ENCODE results near the gene WNT7B.

Gene WNT7B

DNA sequence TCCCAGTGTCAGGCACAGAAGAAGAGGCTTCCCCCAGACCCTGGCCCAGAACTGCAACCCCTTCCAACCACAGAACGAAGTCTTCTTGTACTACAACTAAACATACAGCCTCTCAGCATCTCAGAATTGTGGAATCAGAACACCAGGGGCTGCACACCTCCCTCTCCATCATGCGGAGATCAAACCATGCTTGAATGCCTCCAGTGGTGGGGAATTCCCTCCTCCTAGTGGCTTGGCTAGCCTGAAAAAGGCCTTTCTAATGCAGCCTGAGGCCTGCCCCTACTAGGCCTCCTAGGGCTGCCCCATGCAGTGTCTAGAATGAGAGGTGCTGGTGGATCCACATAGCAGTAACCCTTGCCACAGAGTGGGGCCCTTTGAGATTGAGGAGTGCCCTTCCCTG, 62.7 kb downstream of the WNT7B start:
- Histone ChIP-seq H3K4me3 (no peak overlapping the region), H3K36me3 (replicated peaks) (no peaks in the 10 kb centered on the region), H3K4me1 (no peaks in the 10 kb centered on the region), H3K9me3 (no peaks in the 10 kb centered on the region), H3K27me3 (ENCODE audit: low read depth) (no peaks in the 10 kb centered on the region)
- in situ Hi-C loops (cut with MboI; ENCODE audit: low sequenced_read_pairs) = loop anchor here (25.0 kb wide), 1 partner anchor 223 kb away; no protein-coding TSS in a partner anchor
- no peak for DNase-seq (ENCODE audit: low spot score in 2 of 2)

GRCh38 chr22:45912910-45913309, 64.1 kb downstream of the WNT7B start:
- no peaks in the 10 kb centered on the region for H3K9me3 ChIP-seq
- H3K36me3 ChIP-seq (replicated peaks) = no peaks in the 10 kb centered on the region
- in situ Hi-C loops (cut with MboI; ENCODE audit: low sequenced_read_pairs) = loop anchor here (25.0 kb wide), 1 partner anchor 224 kb away; no protein-coding TSS in a partner anchor
- H3K4me1 ChIP-seq = no peaks in the 10 kb centered on the region
- H3K27me3 ChIP-seq (ENCODE audit: low read depth) = no peaks in the 10 kb centered on the region
- no peak for DNase-seq (ENCODE audit: low spot score in 2 of 2)
- no peak overlapping the region for H3K4me3 ChIP-seq

DNA sequence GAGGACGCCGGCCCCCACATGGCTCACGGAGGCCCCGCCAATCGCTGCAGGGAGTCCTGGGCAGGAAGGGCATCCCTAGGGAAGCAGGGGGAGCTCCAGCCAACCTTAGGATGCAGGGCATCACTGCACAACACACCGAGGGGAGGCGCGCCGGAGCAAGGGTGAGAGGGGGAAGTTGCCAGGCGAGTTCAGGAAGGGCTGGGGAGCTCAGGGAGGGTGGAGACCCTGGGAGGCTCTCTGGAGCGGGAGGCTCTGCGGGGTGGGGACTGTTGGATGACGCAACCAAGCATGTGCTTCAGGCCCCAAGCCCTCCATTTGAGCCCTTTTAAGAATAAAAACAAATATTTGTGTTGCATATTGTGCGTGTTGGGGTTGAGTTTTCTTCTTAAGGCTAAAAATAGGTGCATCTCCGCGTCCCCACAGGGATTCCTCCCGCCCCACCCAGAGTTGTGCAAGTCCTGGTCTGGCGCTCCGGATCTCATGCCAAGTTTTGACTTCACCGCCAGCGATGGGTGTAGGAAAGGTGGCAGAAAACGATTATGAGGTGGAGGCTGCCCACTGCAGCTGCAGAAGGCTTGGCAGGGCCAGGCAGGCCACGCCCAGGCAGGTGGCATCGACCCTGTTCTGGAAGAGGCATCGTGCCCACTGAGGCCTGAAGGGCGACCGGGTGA, 65.2 kb downstream of the WNT7B start:
- no peaks in the 10 kb centered on the region for H3K9me3 ChIP-seq
- no peaks in the 10 kb centered on the region for H3K27me3 ChIP-seq (ENCODE audit: low read depth)
- no peak overlapping the region for H3K4me3 ChIP-seq
- H3K36me3 ChIP-seq (replicated peaks) = no peaks in the 10 kb centered on the region
- in situ Hi-C loops (cut with MboI; ENCODE audit: low sequenced_read_pairs) = loop anchor here (25.0 kb wide), 1 partner anchor 226 kb away; no protein-coding TSS in a partner anchor
- no peak for DNase-seq (ENCODE audit: low spot score in 2 of 2)
- no peaks in the 10 kb centered on the region for H3K4me1 ChIP-seq

DNA sequence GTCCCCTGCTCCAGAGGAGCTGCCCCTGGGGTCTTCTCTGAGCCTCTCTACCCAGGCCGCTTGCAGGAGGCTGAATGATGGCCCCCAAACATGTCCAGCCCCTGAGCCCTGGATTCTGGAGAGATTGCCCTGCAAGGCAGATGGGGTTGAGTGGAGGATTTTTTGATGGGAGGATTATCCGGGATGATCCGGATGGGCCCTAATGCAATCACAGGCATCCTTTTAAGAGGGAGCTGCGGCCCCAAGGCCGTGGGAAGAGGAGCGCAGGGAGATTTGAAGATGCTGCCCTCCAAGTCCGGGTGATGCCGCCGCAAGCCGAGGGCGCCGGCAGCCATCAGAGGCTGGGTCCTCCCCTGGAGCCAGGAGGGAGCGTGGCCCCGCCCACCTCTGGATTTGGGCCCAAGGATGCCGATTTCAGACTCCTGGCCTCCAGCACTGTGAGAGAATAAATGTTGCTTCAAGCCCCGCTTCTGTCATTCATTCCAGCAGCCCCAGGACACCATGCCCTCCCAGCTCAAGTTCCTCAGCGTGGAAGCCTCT, 66.0 kb downstream of the WNT7B start:
- no peaks in the 10 kb centered on the region for H3K9me3 ChIP-seq
- H3K36me3 ChIP-seq (replicated peaks) = no peaks in the 10 kb centered on the region
- H3K4me3 ChIP-seq = no peak overlapping the region
- DNase-seq (ENCODE audit: low spot score in 2 of 2) = no peak
- in situ Hi-C loops (cut with MboI; ENCODE audit: low sequenced_read_pairs) = loop anchor here (25.0 kb wide), 1 partner anchor 226 kb away; no protein-coding TSS in a partner anchor
- H3K27me3 ChIP-seq (ENCODE audit: low read depth) = peaks cover under 1% of the 10 kb centered on the region; the same call in 1 of the 2 replicates
- H3K4me1 ChIP-seq = no peaks in the 10 kb centered on the region

- Histone ChIP-seq H3K36me3 (replicated peaks) (no peaks in the 10 kb centered on the region), H3K4me3 (no peak overlapping the region), H3K4me1 (no peaks in the 10 kb centered on the region), H3K27me3 (ENCODE audit: low read depth) (peaks cover 8% of the 10 kb centered on the region; the same call in 1 of the 2 replicates), H3K9me3 (no peaks in the 10 kb centered on the region)
- in situ Hi-C loops (cut with MboI; ENCODE audit: low sequenced_read_pairs) = loop anchor here (25.0 kb wide), 1 partner anchor 228 kb away; no protein-coding TSS in a partner anchor
- no peak for DNase-seq (ENCODE audit: low spot score in 2 of 2)
Observed at GRCh38 chr22:45908961-45909360, 68.0 kb downstream of the WNT7B start.

DNA sequence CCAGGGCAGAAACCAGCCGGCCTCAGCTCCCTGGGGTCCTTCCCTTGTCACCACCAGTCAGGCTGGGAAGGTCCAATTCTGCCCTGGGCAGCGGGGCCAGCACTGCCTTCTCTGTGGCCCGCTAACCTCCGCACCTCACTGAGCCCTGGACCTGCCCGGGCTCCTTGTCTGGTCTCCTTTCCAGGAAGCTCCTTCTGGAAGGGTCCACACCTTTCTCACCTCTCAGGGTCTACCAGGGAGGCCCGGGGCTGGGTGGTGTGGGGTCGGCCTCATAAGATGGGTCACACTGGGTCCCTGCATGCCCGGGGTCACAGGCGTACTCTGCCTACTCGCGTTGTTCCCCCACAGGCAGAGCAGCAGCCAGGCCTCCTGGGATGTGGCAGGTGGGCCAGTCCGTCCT, 69.0 kb downstream of the WNT7B start:
- H3K4me3 ChIP-seq = no peak overlapping the region
- H3K27me3 ChIP-seq (ENCODE audit: low read depth) = peaks cover 12% of the 10 kb centered on the region; the same call in 1 of the 2 replicates
- H3K9me3 ChIP-seq = no peaks in the 10 kb centered on the region
- no peaks in the 10 kb centered on the region for H3K4me1 ChIP-seq
- in situ Hi-C loops (cut with MboI; ENCODE audit: low sequenced_read_pairs) = loop anchor here (25.0 kb wide), 1 partner anchor 229 kb away; no protein-coding TSS in a partner anchor
- no peak for DNase-seq (ENCODE audit: low spot score in 2 of 2)
- no peaks in the 10 kb centered on the region for H3K36me3 ChIP-seq (replicated peaks)

GRCh38 chr22:45907378-45907777, 69.6 kb downstream of the WNT7B start:
- in situ Hi-C loops (cut with MboI; ENCODE audit: low sequenced_read_pairs) = loop anchor here (25.0 kb wide), 1 partner anchor 230 kb away; no protein-coding TSS in a partner anchor
- Histone ChIP-seq H3K4me1 (no peaks in the 10 kb centered on the region), H3K27me3 (ENCODE audit: low read depth) (peaks cover 17% of the 10 kb centered on the region; the same call in 1 of the 2 replicates), H3K36me3 (replicated peaks) (no peaks in the 10 kb centered on the region), H3K4me3 (no peak overlapping the region), H3K9me3 (no peaks in the 10 kb centered on the region)
- no peak for DNase-seq (ENCODE audit: low spot score in 2 of 2)

GRCh38 chr22:45906946-45907345, 70.0 kb downstream of the WNT7B start:
- H3K9me3 ChIP-seq = no peaks in the 10 kb centered on the region
- no peaks in the 10 kb centered on the region for H3K4me1 ChIP-seq
- H3K4me3 ChIP-seq = no peak overlapping the region
- no peak for DNase-seq (ENCODE audit: low spot score in 2 of 2)
- in situ Hi-C loops (cut with MboI; ENCODE audit: low sequenced_read_pairs) = loop anchor here (25.0 kb wide), 1 partner anchor 230 kb away; no protein-coding TSS in a partner anchor
- H3K36me3 ChIP-seq (replicated peaks) = no peaks in the 10 kb centered on the region
- peaks cover 20% of the 10 kb centered on the region; the same call in 1 of the 2 replicates for H3K27me3 ChIP-seq (ENCODE audit: low read depth)

DNA sequence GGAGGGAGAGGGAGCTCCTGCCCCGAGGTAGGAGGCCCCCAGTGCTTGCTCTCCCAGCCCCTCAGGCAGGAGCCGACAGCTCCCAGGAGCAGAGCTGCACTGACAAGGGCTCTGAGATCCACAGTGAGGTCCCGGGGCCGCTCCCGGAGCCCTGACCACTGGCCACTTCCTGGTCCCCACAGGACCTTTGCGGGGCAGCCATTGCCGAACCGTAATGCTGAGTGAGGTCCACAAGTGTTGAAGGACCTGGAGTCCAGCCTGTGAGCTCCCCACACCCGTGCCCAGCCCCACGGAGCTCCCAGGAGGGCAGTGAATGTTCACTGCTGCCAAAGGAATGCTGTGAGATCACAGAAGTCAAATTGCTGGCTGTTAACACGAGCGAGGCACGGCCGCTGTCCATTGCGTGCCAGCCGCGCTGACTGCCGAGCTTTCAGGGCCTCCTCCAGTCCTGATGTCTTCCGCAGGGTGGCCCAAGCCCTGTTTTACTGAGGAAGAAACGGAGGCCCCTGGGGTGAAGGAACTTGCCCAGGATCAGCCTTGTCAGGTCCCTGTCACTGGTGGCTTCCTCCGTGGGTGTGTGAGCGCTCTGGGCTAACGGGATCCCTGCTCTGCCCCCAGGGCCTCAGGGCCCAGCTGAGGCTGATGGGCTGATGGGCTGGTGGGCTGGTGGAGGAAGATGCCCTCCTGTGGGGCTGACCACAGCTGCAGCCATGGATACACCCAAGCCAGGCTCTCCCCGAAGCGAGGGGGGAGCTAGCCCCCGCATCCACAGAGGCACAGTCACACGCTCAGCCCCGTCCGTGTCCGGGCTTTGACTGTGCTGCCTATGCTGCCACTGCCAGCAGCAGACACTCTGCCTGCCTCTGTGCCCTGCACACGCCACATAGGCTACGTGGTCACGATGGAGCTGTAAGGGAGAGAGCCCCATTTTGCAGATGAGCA, 70.8 kb downstream of the WNT7B start:
- in situ Hi-C loops (cut with MboI; ENCODE audit: low sequenced_read_pairs) = loop anchor here (25.0 kb wide), 1 partner anchor 231 kb away; no protein-coding TSS in a partner anchor

DNA sequence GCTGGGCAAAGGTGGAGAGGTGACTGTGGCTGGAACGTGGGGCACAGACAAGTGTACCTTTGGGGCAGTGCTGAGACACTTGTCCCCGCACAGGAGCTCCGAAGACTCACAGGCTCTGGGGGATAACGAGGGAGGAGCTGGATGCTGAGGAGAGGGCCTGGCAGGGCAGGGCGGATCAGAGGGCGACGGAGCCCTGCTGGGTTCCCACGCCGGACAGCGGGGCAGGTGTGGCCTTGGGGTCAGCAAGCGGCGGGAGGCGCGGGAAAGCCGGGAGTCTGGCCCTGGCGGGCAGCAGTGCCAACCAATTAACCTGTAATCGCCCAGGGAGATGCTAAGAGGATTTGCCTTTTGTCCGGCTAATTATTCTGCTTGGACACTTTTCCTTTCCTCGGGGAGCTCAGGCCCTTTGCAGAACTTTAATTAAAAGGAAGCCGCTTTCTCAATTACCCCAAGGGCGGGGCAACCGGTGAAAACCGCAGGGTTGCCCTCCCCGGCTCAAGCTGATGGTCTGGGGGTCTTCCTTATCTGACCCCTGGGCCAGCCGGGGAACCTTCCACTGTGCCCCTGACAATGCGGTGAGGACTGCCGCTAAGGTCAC, 71.5 kb downstream of the WNT7B start:
- no peak for DNase-seq (ENCODE audit: low spot score in 2 of 2)
- in situ Hi-C loops (cut with MboI; ENCODE audit: low sequenced_read_pairs) = loop anchor here (25.0 kb wide), 1 partner anchor 232 kb away; no protein-coding TSS in a partner anchor
- Histone ChIP-seq H3K9me3 (no peaks in the 10 kb centered on the region), H3K36me3 (replicated peaks) (no peaks in the 10 kb centered on the region), H3K4me1 (no peaks in the 10 kb centered on the region), H3K4me3 (no peak overlapping the region), H3K27me3 (ENCODE audit: low read depth) (peaks cover 22% of the 10 kb centered on the region; the same call in 1 of the 2 replicates)

More for the DNA sequence above, 70.8 kb downstream of the WNT7B start:
- Histone ChIP-seq H3K9me3 (no peaks in the 10 kb centered on the region), H3K4me1 (no peaks in the 10 kb centered on the region), H3K27me3 (ENCODE audit: low read depth) (peaks cover 22% of the 10 kb centered on the region; the same call in 1 of the 2 replicates), H3K36me3 (replicated peaks) (no peaks in the 10 kb centered on the region), H3K4me3 (no peak overlapping the region)
- no peak for DNase-seq (ENCODE audit: low spot score in 2 of 2)

DNA sequence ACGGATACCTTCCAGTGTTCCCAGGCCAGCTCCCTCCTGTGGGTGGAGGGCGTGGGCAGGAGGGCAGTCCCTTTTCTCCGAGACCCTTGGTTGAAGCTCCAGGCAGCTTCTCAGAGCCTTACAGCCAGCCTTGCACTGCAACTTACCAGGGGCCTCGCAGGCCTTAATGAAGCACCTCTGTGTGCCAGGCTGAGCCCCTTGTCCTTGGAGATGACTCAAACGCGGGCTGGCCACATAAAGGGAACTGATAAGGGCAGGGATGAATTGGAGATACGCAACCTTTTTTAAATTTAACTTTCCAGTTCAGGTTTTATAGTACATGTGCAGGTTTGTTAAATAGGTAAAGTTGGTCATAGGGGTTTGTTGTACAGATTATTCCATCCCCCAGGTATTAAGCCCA, 72.7 kb downstream of the WNT7B start:
- Histone ChIP-seq H3K9me3 (no peaks in the 10 kb centered on the region), H3K36me3 (replicated peaks) (no peaks in the 10 kb centered on the region), H3K4me1 (no peaks in the 10 kb centered on the region), H3K27me3 (ENCODE audit: low read depth) (peaks cover 22% of the 10 kb centered on the region; the same call in 1 of the 2 replicates), H3K4me3 (no peak overlapping the region)
- in situ Hi-C loops (cut with MboI; ENCODE audit: low sequenced_read_pairs) = loop anchor here (25.0 kb wide), 1 partner anchor 233 kb away; no protein-coding TSS in a partner anchor
- DNase-seq (ENCODE audit: low spot score in 2 of 2) = no peak

DNA sequence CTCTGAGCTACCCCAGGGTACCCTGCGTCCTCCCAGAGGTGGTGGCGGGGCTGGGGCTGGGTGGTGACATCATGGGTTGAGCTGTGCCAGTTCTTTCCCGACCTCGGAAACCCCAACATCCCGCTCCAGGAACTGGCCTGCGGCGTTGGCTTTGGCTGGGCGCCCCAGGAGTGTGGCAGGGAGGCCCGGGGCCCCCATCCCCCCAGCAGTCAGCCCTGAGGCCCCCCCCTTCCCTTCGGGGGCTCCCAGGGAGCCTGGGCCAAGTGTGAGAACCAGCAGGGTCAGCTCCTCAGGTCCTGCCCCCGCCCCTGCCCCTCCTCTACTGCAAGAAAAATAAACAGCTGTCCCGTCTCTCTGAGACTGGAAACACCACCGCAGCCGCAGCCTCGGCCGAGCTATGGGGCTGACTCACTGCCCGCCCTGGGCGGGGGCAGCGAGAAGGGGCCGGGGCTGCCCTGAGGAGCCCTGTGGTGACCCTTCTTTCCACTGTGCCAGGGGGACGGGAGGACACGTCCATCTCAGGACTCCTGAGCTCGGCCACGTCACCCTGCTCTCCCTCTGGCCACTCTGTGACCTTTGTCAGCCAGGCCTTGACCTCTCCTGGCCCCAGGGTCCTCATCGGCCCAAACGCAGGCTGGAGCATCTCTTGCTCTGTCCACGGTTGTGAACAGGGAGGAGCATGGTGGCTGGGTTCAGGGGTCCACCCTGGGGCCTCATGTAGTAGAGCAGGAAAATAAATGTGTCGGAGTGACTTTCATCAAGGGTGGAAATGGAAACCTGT, 73.4 kb downstream of the WNT7B start:
- H3K27me3 ChIP-seq (ENCODE audit: low read depth) = peaks cover 22% of the 10 kb centered on the region; the same call in 1 of the 2 replicates
- H3K36me3 ChIP-seq (replicated peaks) = no peaks in the 10 kb centered on the region
- no peaks in the 10 kb centered on the region for H3K9me3 ChIP-seq
- in situ Hi-C loops (cut with MboI; ENCODE audit: low sequenced_read_pairs) = loop anchor here (25.0 kb wide), 1 partner anchor 234 kb away; no protein-coding TSS in a partner anchor
- no peaks in the 10 kb centered on the region for H3K4me1 ChIP-seq
- no peak overlapping the region for H3K4me3 ChIP-seq
- no peak for DNase-seq (ENCODE audit: low spot score in 2 of 2)
